Esophagus (tissue), 2 donors: ENCODE results near the gene BET1. TPM values are rescaled to one million over a fixed set of nuclear protein-coding genes. Genes with fewer than 3 reads are reported as not detected.
A peak's percentile ranks its signal among the peaks of the same experiment; 100 is the strongest.

Experiments
- H3K27ac ChIP-seq, 2 donors: one replicate each; pipeline ENCODE4 v1.5.1; 2013; ENCODE audit warnings: low read depth in 2 of 2, mild to moderate bottlenecking in 2 of 2, inconsistent platforms in 1 of 2, low read length in 1 of 2, moderate library complexity in 1 of 2
- H3K27me3 ChIP-seq, 2 donors: one replicate each; pipeline ENCODE4 v1.6.1; 2013; ENCODE audit warnings: low read length in 2 of 2, control low read depth in 1 of 2, mild to moderate bottlenecking in 1 of 2; ENCODE audit not compliant: insufficient read depth in 2 of 2, control insufficient read depth in 1 of 2
- H3K36me3 ChIP-seq, 2 donors: one replicate each; pipeline ENCODE4 v1.6.1; 2013; ENCODE audit warnings: low read length in 1 of 2; ENCODE audit not compliant: control insufficient read depth in 2 of 2, insufficient read depth in 2 of 2
- H3K4me1 ChIP-seq, 2 donors: one replicate each; pipeline ENCODE4 v1.6.1; 2013; ENCODE audit warnings: low read length in 1 of 2; ENCODE audit not compliant: control insufficient read depth in 2 of 2, insufficient read depth in 2 of 2
- H3K4me3 ChIP-seq, 2 donors: one replicate each; pipeline ENCODE4 v1.5.1; 2013; ENCODE audit warnings: low read length in 2 of 2, mild to moderate bottlenecking in 2 of 2, low read depth in 1 of 2, moderate library complexity in 1 of 2
- H3K9me3 ChIP-seq, 2 donors: one replicate each; pipeline ENCODE4 v1.6.1; 2013; ENCODE audit warnings: mild to moderate bottlenecking in 2 of 2, low read depth in 1 of 2, low read length in 1 of 2, moderate library complexity in 1 of 2; ENCODE audit not compliant: control insufficient read depth in 2 of 2, insufficient read depth in 1 of 2
- WGBS, 2 donors: extraction: QIAGEN DNeasy Blood & Tissue Kit; methylation state at CpG; one replicate each; pipeline ENCODE4 v1.1.7; 2013; 5-methylcytosine and 5-hydroxymethylcytosine counted together
- polyA plus RNA-seq, 2 donors: library from polyadenylated mRNA; stranded (reverse); fragments of 200-250 nt; gene quantifications; one replicate each; pipeline ENCODE4 v1.2.3, GENCODE V29; 2013
- donor health status: healthy with polysubstance abuse.
- donor health status: Bipolar disorder and iron deficiency.

BET1 gene
- polyA plus RNA-seq, result 10 to 100 TPM; 11.6 to 15.9 TPM

- Histone ChIP-seq H3K36me3 (no peaks in the 10 kb centered on the region), H3K27me3 (no peaks in the 10 kb centered on the region), H3K4me1 (peaks cover 0 to 2% of the 10 kb centered on the region in 2 donors), H3K9me3 (no peaks in the 10 kb centered on the region), H3K4me3 (peak within 1 kb of the TSS; percentile 74 to 97), H3K27ac (peak within 1 kb of the TSS; percentile 77 to 89)
- 0% methylated on average over 47 of the region's 47 CpGs for WGBS, 2 donors
These were observed at the start of gene BET1 for GRCh38 chr7:94004024-94004951. TSS of gene BET1 (minus strand) at chr7:94004355. CDS start at chr7:94004216, 139 bp downstream.

GRCh38 chr7:94053532-94053931 is 49.4 kb upstream of the BET1 start:
- WGBS, 2 donors, result 24 to 33% methylated on average over 2 of the region's 2 CpGs
- H3K9me3 ChIP-seq, result no peaks in the 10 kb centered on the region
- H3K4me3 ChIP-seq, result no peak overlapping the region
- H3K4me1 ChIP-seq, result no peaks in the 10 kb centered on the region
- H3K27me3 ChIP-seq, result no peaks in the 10 kb centered on the region
- no peaks in the 10 kb centered on the region for H3K36me3 ChIP-seq
- H3K27ac ChIP-seq, result no peak overlapping the region

GRCh38 chr7:94052398-94053180 is 48.4 kb upstream of the BET1 start:
- H3K9me3 ChIP-seq, result no peaks in the 10 kb centered on the region
- no peaks in the 10 kb centered on the region for H3K27me3 ChIP-seq
- no peak overlapping the region for H3K27ac ChIP-seq
- 50 to 52% methylated on average over 5 of the region's 5 CpGs for WGBS, 2 donors
- H3K4me3 ChIP-seq, result no peak overlapping the region
- H3K36me3 ChIP-seq, result no peaks in the 10 kb centered on the region
- H3K4me1 ChIP-seq, result no peaks in the 10 kb centered on the region

- Histone ChIP-seq H3K36me3 (no peaks in the 10 kb centered on the region), H3K4me1 (no peaks in the 10 kb centered on the region), H3K9me3 (no peaks in the 10 kb centered on the region), H3K27ac (no peak overlapping the region), H3K27me3 (no peaks in the 10 kb centered on the region), H3K4me3 (no peak overlapping the region)
- 65 to 72% methylated on average over 4 of the region's 4 CpGs for WGBS, 2 donors
These were observed 45.9 kb upstream of the BET1 start for GRCh38 chr7:94050046-94050445.

- WGBS, 2 donors, result 34 to 36% methylated on average over 5 of the region's 5 CpGs
- Histone ChIP-seq H3K9me3 (no peaks in the 10 kb centered on the region), H3K27ac (no peak overlapping the region), H3K4me1 (no peaks in the 10 kb centered on the region), H3K27me3 (no peaks in the 10 kb centered on the region), H3K4me3 (no peak overlapping the region), H3K36me3 (no peaks in the 10 kb centered on the region)
These were observed 45.5 kb upstream of the BET1 start for GRCh38 chr7:94049615-94050014.

- Histone ChIP-seq H3K4me1 (no peaks in the 10 kb centered on the region), H3K27ac (no peak overlapping the region), H3K36me3 (no peaks in the 10 kb centered on the region), H3K9me3 (no peaks in the 10 kb centered on the region), H3K27me3 (no peaks in the 10 kb centered on the region), H3K4me3 (no peak overlapping the region)
- 88 to 90% methylated on average over 2 of the region's 2 CpGs for WGBS, 2 donors
These were observed 44.6 kb upstream of the BET1 start for GRCh38 chr7:94048755-94049154.

GRCh38 chr7:94047956-94048355 is 43.8 kb upstream of the BET1 start:
- no peak overlapping the region for H3K27ac ChIP-seq

GRCh38 chr7:94045581-94045980 is 41.4 kb upstream of the BET1 start:
- no peaks in the 10 kb centered on the region for H3K27me3 ChIP-seq

More at GRCh38 chr7:94047956-94048355, 43.8 kb upstream of the BET1 start:
- H3K9me3 ChIP-seq, result no peaks in the 10 kb centered on the region
- H3K36me3 ChIP-seq, result no peaks in the 10 kb centered on the region
- no peaks in the 10 kb centered on the region for H3K27me3 ChIP-seq
- H3K4me3 ChIP-seq, result no peak overlapping the region
- no peaks in the 10 kb centered on the region for H3K4me1 ChIP-seq
- 85 to 89% methylated on average over 1 of the region's 1 CpG for WGBS, 2 donors

GRCh38 chr7:94044806-94045205 is 40.7 kb upstream of the BET1 start:
- Histone ChIP-seq H3K27ac (no peak overlapping the region), H3K36me3 (no peaks in the 10 kb centered on the region), H3K4me3 (no peak overlapping the region), H3K4me1 (no peaks in the 10 kb centered on the region), H3K27me3 (no peaks in the 10 kb centered on the region), H3K9me3 (no peaks in the 10 kb centered on the region)

More at GRCh38 chr7:94045581-94045980, 41.4 kb upstream of the BET1 start:
- no peaks in the 10 kb centered on the region for H3K36me3 ChIP-seq
- no peak overlapping the region for H3K4me3 ChIP-seq
- H3K27ac ChIP-seq, result no peak overlapping the region
- no peaks in the 10 kb centered on the region for H3K9me3 ChIP-seq
- H3K4me1 ChIP-seq, result no peaks in the 10 kb centered on the region
- 54 to 80% methylated on average over 2 of the region's 2 CpGs for WGBS, 2 donors
